HG03342 (cell line): ENCODE results near the gene LDLRAD2.
A peak's percentile ranks its signal among the peaks of the same experiment; 100 is the strongest.
"Not testable (repeated sequence)": the region's sequence is repeated elsewhere in the genome, so short reads cannot be mapped to it uniquely, and the experiment has no call there.

Experiments
- ATAC-seq: cut with Tn5 transposase; IDR thresholded peaks from one replicate; pipeline ENCODE4 v1.9.1; 2021; ENCODE audit warnings: mild to moderate bottlenecking, moderate library complexity; ENCODE audit not compliant: unreplicated experiment

Gene LDLRAD2

GRCh38 chr1:21782868-21783678, 29.0 kb upstream of the LDLRAD2 start, which contains the start of gene USP48:
Gene USP48, minus strand, starts transcription at chr1:21783149. Its CDS starts 192 bp downstream, at chr1:21782957.
- peak; percentile 65 for ATAC-seq

- no peak for ATAC-seq
These were observed 28.1 kb upstream of the LDLRAD2 start for GRCh38 chr1:21783679-21784603.

GRCh38 chr1:21785764-21786163, 26.3 kb upstream of the LDLRAD2 start:
- not testable (repeated sequence) for ATAC-seq

GRCh38 chr1:21786640-21787039, 25.4 kb upstream of the LDLRAD2 start:
- ATAC-seq, result no peak

- no peak for ATAC-seq
These were observed 19.0 kb upstream of the LDLRAD2 start for GRCh38 chr1:21793104-21793503.

GRCh38 chr1:21794656-21795055, 17.4 kb upstream of the LDLRAD2 start:
- no peak for ATAC-seq

- no peak for ATAC-seq
These were observed 17.0 kb upstream of the LDLRAD2 start for GRCh38 chr1:21795075-21795474.

- no peak for ATAC-seq
These were observed 12.3 kb upstream of the LDLRAD2 start for GRCh38 chr1:21799730-21800129.

- ATAC-seq, result no peak
These were observed 11.0 kb upstream of the LDLRAD2 start for GRCh38 chr1:21801100-21801499.

- ATAC-seq, result no peak
These were observed 7.5 kb upstream of the LDLRAD2 start for GRCh38 chr1:21804536-21804935.

- ATAC-seq, result no peak
These were observed 1.5 kb downstream of the LDLRAD2 start for GRCh38 chr1:21813542-21813941.

GRCh38 chr1:21814241-21814918, 2.3 kb downstream of the LDLRAD2 start:
- no peak for ATAC-seq

GRCh38 chr1:21814981-21815582, 3.0 kb downstream of the LDLRAD2 start:
- no peak for ATAC-seq

GRCh38 chr1:21815724-21816321, 3.8 kb downstream of the LDLRAD2 start:
- ATAC-seq, result no peak

- no peak for ATAC-seq
These were observed 4.7 kb downstream of the LDLRAD2 start for GRCh38 chr1:21816602-21817302.

GRCh38 chr1:21818656-21819055, 6.6 kb downstream of the LDLRAD2 start:
- no peak for ATAC-seq

GRCh38 chr1:21820597-21821232, 8.7 kb downstream of the LDLRAD2 start:
- ATAC-seq, result no peak

- no peak for ATAC-seq
These were observed 9.4 kb downstream of the LDLRAD2 start for GRCh38 chr1:21821385-21822019.

- no peak for ATAC-seq
These were observed 10.3 kb downstream of the LDLRAD2 start for GRCh38 chr1:21822349-21822748.
